Kasumi-1 (cell line): ENCODE data around the gene HMBS.

Experiments used
- DNase-seq, 2 experiments: peaks; one replicate each; lab custom pipeline; 2025; lab: John Stamatoyannopoulos, UW

HMBS gene

GRCh38 chr11:119067371-119068222 is 17.1 kb upstream of the HMBS start, which contains the start of gene VPS11:
TSS of gene VPS11 (plus strand) at chr11:119067818. CDS start at chr11:119067824, 6 bp downstream.
- DNase-seq = peak; percentile 96 to 97

GRCh38 chr11:119077839-119078238 is 6.8 kb upstream of the HMBS start:
- DNase-seq = no peak

- no peak for DNase-seq
Observed at GRCh38 chr11:119078675-119079420, 5.8 kb upstream of the HMBS start.

- DNase-seq = no peak
Observed at GRCh38 chr11:119081682-119082260, 2.9 kb upstream of the HMBS start.

GRCh38 chr11:119085437-119085847 is 761 bp downstream of the HMBS start:
- DNase-seq = peak in 1 of 2 experiments; percentile 58

GRCh38 chr11:119087123-119087522 is 2.4 kb downstream of the HMBS start:
- DNase-seq = no peak

- no peak for DNase-seq
Observed at GRCh38 chr11:119087747-119088241, 3.1 kb downstream of the HMBS start.

- no peak for DNase-seq
Observed at GRCh38 chr11:119088406-119088805, 3.7 kb downstream of the HMBS start.

- no peak for DNase-seq
Observed at GRCh38 chr11:119089319-119089718, 4.6 kb downstream of the HMBS start.

- DNase-seq = peak in 1 of 2 experiments; percentile 5
Observed at GRCh38 chr11:119091178-119091577, 6.5 kb downstream of the HMBS start.

GRCh38 chr11:119091966-119092879 is 7.5 kb downstream of the HMBS start:
- no peak for DNase-seq

- DNase-seq = peak in 1 of 2 experiments; percentile 18
Observed at GRCh38 chr11:119092880-119093842, 8.5 kb downstream of the HMBS start.

- peak in 1 of 2 experiments; percentile 11 for DNase-seq
Observed at GRCh38 chr11:119093942-119094815, 9.5 kb downstream of the HMBS start.

- peak in 1 of 2 experiments; percentile 35 for DNase-seq
Observed at GRCh38 chr11:119094816-119095065, 10.1 kb downstream of the HMBS start.

- DNase-seq = peak; percentile 99
Observed at GRCh38 chr11:119095066-119095880, 10.6 kb downstream of the HMBS start.

GRCh38 chr11:119099711-119100110 is 15.0 kb downstream of the HMBS start:
- DNase-seq = no peak

GRCh38 chr11:119100246-119100970 is 15.7 kb downstream of the HMBS start:
- peak; percentile 70 to 78 for DNase-seq
